Spleen (tissue), 7 donors: ENCODE results near the gene EPC2.

Experiments used
- POLR2A ChIP-seq, 3 donors: fragments of 450-650 bp; IDR thresholded peaks; one replicate each; pipeline ENCODE4 v1.5.1; 2017; ENCODE audit warnings: antibody characterized with exemption in 3 of 3, mild to moderate bottlenecking in 1 of 3
- TF ChIP-seq, protein P1 (sequence below), 11 experiments: fragments of 200-600 bp in 7 of 11; fragments of 450-650 bp in 4 of 11; sonication (generic) in 4 of 11; IDR thresholded peaks in 8 of 11; conservative IDR thresholded peaks in 3 of 11; 1 replicate in 7 of 11; 2 replicates in 4 of 11; pipeline versions ENCODE4 v1.4.0 to v1.8.0; 2016 to 2021; ENCODE audit warnings: antibody characterized with exemption in 11 of 11, inconsistent platforms in 4 of 11, mild to moderate bottlenecking in 1 of 11
- donor health status: DM: no; HTN: no; CAD: no; lungs with moderate emphysema.
- donor health status: DM: no; HTN: no; CAD: no.
- donor health status: DM: no; HTN: no; CAD: no.

DNA sequence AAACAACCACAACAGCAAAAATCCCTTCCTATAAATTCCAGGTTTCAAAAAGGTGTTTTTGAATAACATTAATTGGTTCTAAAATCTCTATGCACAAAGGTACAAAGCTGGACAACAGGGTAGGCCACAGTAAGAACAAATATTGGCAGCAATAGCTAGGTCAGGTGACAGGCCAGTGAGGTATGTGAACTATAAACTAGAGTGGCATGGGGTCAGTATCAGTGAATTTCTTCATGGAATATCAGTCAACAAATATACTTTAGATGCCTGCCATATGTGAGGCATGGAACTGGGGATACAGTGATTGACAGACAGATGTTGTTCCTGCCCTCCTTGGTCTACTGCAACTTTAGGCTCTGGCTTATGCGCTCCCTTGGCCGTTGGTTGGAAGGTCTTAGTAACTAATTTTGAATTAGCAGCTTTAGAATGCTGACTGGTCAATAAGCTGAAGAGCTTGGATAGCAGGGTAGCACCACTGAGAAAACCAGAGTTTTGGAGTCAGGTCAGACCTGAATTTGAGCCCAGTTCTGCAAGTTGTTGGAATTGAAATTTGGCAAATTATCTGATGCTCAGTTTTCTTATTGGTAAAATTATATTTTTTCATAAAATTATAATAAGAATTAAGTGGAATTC lies 2.3 kb upstream of the EPC2 start:
- TF ChIP-seq, protein P1, sequence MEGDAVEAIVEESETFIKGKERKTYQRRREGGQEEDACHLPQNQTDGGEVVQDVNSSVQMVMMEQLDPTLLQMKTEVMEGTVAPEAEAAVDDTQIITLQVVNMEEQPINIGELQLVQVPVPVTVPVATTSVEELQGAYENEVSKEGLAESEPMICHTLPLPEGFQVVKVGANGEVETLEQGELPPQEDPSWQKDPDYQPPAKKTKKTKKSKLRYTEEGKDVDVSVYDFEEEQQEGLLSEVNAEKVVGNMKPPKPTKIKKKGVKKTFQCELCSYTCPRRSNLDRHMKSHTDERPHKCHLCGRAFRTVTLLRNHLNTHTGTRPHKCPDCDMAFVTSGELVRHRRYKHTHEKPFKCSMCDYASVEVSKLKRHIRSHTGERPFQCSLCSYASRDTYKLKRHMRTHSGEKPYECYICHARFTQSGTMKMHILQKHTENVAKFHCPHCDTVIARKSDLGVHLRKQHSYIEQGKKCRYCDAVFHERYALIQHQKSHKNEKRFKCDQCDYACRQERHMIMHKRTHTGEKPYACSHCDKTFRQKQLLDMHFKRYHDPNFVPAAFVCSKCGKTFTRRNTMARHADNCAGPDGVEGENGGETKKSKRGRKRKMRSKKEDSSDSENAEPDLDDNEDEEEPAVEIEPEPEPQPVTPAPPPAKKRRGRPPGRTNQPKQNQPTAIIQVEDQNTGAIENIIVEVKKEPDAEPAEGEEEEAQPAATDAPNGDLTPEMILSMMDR (IDR thresholded peaks at IDR 0.05 in 8 of 11, conservative IDR thresholded peaks at IDR 0.05 in 3 of 11): no peak
- no peak for TF ChIP-seq POLR2A (IDR thresholded peaks at IDR 0.05)
